ENCODE measurements around the gene FRAS1. TPM values are rescaled to one million over a fixed set of nuclear protein-coding genes. Genes with fewer than 3 reads are reported as not detected.
"Not testable (repeated sequence)": the region's sequence is repeated elsewhere in the genome, so short reads cannot be mapped to it uniquely, and the experiment has no call there.

FRAS1 gene
- total and polyA plus RNA-seq, 11 donors = 0.57 to 13.4 (median 3.2) TPM

- TF ChIP-seq POLR2A (IDR thresholded peaks at IDR 0.05) = no peak
- no peak for TF ChIP-seq CTCF (IDR thresholded peaks at IDR 0.05)
- DNase-seq (no peak), ATAC-seq (no peak)
- H3K4me3 ChIP-seq = no peak overlapping the region
- H3K36me3 ChIP-seq = no peaks in the 10 kb centered on the region
- no peak overlapping the region for H3K27ac ChIP-seq
- intact Hi-C loops (cut with DNase I) = no loop called here
- H3K9me3 ChIP-seq = no peaks in the 10 kb centered on the region
- no peaks in the 10 kb centered on the region for H3K27me3 ChIP-seq
- H3K4me1 ChIP-seq = peaks cover 0 to 3% (median 0%) of the 10 kb centered on the region in 12 donors
These were observed 25.9 kb downstream of the FRAS1 start for GRCh38 chr4:78083035-78083434.

- Histone ChIP-seq H3K27ac (no peak overlapping the region), H3K27me3 (no peaks in the 10 kb centered on the region), H3K36me3 (no peaks in the 10 kb centered on the region), H3K4me1 (no peaks in the 10 kb centered on the region), H3K4me3 (no peak overlapping the region), H3K9me3 (no peaks in the 10 kb centered on the region)
- TF ChIP-seq CTCF (IDR thresholded peaks at IDR 0.05) (no peak), POLR2A (IDR thresholded peaks at IDR 0.05) (no peak)
- intact Hi-C loops (cut with DNase I) = no loop called here
- DNase-seq = no peak
- WGBS, 4 donors = 89 to 95% (median 92%) methylated on average over 3 of the region's 3 CpGs
- ATAC-seq = no peak
These were observed 34.4 kb downstream of the FRAS1 start for GRCh38 chr4:78091534-78091933.

- intact Hi-C loops (cut with DNase I); H3K9me3 ChIP-seq; H3K4me3 ChIP-seq; DNase-seq; H3K36me3 ChIP-seq; H3K4me1 ChIP-seq; ATAC-seq; H3K27ac ChIP-seq; H3K27me3 ChIP-seq: not testable (repeated sequence)
- 71 to 84% (median 81%) methylated on average over 5 of the region's 5 CpGs for WGBS, 4 donors
These were observed 35.2 kb downstream of the FRAS1 start for GRCh38 chr4:78092350-78092749.

GRCh38 chr4:78092850-78093249, 35.7 kb downstream of the FRAS1 start:
- intact Hi-C loops (cut with DNase I) = no loop called here
- Histone ChIP-seq H3K4me3 (no peak overlapping the region), H3K27ac (no peak overlapping the region), H3K9me3 (no peaks in the 10 kb centered on the region), H3K4me1 (no peaks in the 10 kb centered on the region), H3K36me3 (no peaks in the 10 kb centered on the region), H3K27me3 (no peaks in the 10 kb centered on the region)
- ATAC-seq = no peak
- no peak for TF ChIP-seq POLR2A (IDR thresholded peaks at IDR 0.05)
- TF ChIP-seq CTCF (IDR thresholded peaks at IDR 0.05) = no peak
- DNase-seq = no peak

- ATAC-seq (no peak), DNase-seq (no peak)
- no peak overlapping the region for H3K4me3 ChIP-seq
- H3K4me1 ChIP-seq = peaks cover 0 to 16% (median 6%) of the 10 kb centered on the region in 12 donors
- WGBS, 4 donors = 71 to 80% (median 79%) methylated on average over 2 of the region's 2 CpGs
- intact Hi-C loops (cut with DNase I) = no loop called here
- H3K27me3 ChIP-seq = no peaks in the 10 kb centered on the region
- H3K36me3 ChIP-seq = no peaks in the 10 kb centered on the region
- H3K27ac ChIP-seq = no peak overlapping the region
- no peaks in the 10 kb centered on the region for H3K9me3 ChIP-seq
- TF ChIP-seq CTCF (IDR thresholded peaks at IDR 0.05) = no peak
- TF ChIP-seq POLR2A (IDR thresholded peaks at IDR 0.05) = no peak
These were observed 38.0 kb downstream of the FRAS1 start for GRCh38 chr4:78095081-78095480.

Measured in heart left ventricle (tissue), 16 donors.